ENCODE measurements around the gene GALC. TPM values are rescaled to one million over a fixed set of nuclear protein-coding genes. Genes with fewer than 3 reads are reported as not detected.

Gene GALC
- total RNA-seq, 2 donors from 2014 or later: 40.1 to 40.3 TPM

DNA sequence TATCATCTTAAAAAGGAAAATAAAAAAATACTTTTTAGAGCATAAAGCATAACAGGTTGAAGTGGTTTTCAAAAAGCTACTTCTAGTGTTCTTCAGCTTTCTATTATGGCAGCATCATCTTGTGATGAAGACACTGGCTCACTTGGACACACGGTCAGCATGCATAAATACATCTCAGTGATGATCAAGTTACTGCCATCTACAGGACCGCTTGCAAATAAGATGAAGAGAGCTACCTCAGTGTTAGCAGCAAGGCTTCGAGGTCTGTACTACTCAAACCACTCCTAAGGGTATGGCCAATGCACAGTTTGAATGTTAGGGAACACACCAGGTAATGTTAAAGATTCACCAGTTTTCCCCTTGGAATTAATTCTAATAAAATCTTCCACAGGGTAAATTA, 58.8 kb downstream of the GALC start:
- no peak for ATAC-seq (replicated peaks in 1 of 2)
- H3K4me3 Mint-ChIP-seq: no peak overlapping the region
- no peaks in the 10 kb centered on the region for H3K4me1 Mint-ChIP-seq (ENCODE audit: low read depth)
- no peak overlapping the region for H3K27ac Mint-ChIP-seq
- no peaks in the 10 kb centered on the region for H3K27me3 Mint-ChIP-seq (ENCODE audit: low read depth)
- H3K9me3 Mint-ChIP-seq: peaks cover 3 to 6% of the 10 kb centered on the region in 2 donors
- peaks cover 17 to 24% of the 10 kb centered on the region in 2 donors for H3K36me3 Mint-ChIP-seq (ENCODE audit: insufficient read depth in 2 of 2)
- DNase-seq: no peak

DNA sequence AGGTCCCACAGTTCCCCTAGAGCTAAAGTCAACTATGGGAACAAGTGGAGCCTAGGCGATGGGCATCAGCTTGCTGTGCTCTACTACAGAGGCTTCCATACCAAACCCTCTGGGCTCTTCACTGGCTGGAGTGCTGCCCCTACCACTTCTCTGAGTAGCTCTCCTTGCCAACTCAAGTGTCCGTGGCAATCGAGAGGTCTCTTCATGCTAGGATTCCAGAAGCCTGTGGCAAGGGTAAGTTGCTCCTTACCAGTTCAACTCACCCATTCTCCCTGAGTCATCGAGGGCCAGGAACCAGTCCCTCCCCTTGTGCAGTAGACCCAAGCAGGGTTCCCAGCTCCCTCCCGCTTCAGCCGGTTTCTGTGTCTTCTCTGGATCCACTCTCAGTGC, 76.1 kb downstream of the GALC start:
- ATAC-seq (replicated peaks in 1 of 2): no peak
- Mint-ChIP-seq H3K9me3 (peaks cover 12 to 16% of the 10 kb centered on the region in 2 donors), H3K27me3 (ENCODE audit: low read depth) (peaks cover 22% of the 10 kb centered on the region), H3K4me1 (ENCODE audit: low read depth) (no peaks in the 10 kb centered on the region), H3K36me3 (ENCODE audit: insufficient read depth in 2 of 2) (peaks cover 7 to 10% of the 10 kb centered on the region in 2 donors), H3K27ac (no peak overlapping the region), H3K4me3 (no peak overlapping the region)
- no peak for DNase-seq

DNA sequence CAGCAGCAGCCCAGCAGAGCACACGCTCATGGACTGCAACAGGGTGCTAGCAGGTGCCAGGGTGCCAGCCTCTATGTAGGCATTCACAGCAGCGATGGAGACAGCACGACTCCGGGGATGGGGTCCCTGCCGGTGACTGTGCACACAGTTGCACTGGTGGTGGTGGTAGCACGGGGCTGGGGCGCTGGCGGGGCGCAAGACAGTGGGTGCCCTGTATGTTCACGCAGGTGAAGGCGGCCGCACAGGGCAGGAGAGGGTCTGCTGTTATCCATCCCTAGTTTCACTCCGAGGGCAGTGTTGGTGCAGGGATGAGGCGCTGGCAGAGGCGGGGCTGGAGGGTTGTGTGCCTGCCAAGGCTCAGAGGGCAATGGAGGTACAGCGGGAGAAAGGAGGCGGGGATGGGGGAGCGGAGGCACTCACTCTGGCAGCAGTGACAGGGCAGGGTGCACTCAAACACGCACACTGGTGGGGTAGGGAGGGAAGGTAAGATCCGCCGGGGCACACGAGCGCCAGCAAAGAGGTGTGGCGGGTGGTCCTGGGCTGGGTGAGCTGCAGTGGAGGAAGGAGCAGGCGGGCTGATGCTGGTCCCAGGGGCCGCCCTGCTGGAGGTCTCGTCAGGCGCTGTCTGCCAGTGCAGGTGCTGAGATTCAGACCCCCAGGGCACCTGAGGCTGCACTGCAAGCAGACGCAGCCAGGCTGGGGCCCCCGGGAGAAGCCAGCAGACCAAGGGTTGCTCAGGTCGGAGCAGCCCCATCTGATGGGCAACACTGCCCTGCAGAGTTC, 76.7 kb downstream of the GALC start:
- DNase-seq (no peak), ATAC-seq (replicated peaks in 1 of 2) (no peak)
- peaks cover 22% of the 10 kb centered on the region for H3K27me3 Mint-ChIP-seq (ENCODE audit: low read depth)
- no peaks in the 10 kb centered on the region for H3K4me1 Mint-ChIP-seq (ENCODE audit: low read depth)
- H3K9me3 Mint-ChIP-seq: peaks cover 16 to 18% of the 10 kb centered on the region in 2 donors
- no peak overlapping the region for H3K27ac Mint-ChIP-seq
- H3K36me3 Mint-ChIP-seq (ENCODE audit: insufficient read depth in 2 of 2): peaks cover 7 to 10% of the 10 kb centered on the region in 2 donors
- no peak overlapping the region for H3K4me3 Mint-ChIP-seq

DNA sequence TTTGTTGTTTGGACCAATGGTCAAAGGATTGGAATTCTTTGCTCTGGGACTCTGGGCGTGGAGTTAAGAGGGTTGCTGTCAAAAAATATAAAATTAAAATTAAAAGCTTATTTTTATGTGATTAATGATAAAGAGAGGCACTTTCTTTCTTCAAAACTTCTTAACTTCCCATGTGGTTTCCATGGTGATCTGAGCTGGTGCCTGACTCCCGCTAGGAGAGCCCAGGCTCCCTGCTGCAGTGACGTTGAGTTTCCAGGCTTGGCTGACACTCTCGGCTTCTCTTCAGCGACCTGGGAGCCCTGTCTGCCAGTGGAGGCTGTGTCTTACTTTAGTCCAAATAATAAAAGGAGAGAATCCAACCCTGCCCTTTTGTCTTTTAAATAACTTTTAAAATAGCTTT, 84.4 kb downstream of the GALC start:
- ATAC-seq (replicated peaks in 1 of 2) (no peak), DNase-seq (no peak)
- H3K4me3 Mint-ChIP-seq: no peak overlapping the region
- H3K36me3 Mint-ChIP-seq (ENCODE audit: insufficient read depth in 2 of 2): peaks cover 0 to 2% of the 10 kb centered on the region in 2 donors
- H3K9me3 Mint-ChIP-seq: peaks cover 4 to 13% of the 10 kb centered on the region in 2 donors
- H3K4me1 Mint-ChIP-seq (ENCODE audit: low read depth): no peaks in the 10 kb centered on the region
- peaks cover 30% of the 10 kb centered on the region for H3K27me3 Mint-ChIP-seq (ENCODE audit: low read depth)
- H3K27ac Mint-ChIP-seq: no peak overlapping the region

DNA sequence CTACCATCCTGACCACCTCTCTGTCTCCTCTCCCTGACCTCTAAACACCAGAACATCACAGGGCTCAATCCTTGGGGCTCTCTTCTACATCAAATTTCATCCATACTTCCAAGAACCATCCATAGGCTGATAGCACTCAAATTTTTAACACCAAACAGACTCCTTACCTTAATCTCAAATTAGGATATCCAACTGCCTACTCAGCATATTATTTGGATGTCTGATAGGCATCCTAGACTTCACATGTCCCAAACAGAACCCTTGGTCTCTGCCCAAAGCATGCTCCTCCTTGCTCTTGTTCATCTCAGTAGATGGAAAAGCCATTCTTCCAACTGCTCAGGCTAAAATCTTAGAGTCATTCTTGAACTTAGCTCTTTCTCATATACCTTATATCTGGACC, 91.3 kb downstream of the GALC start:
- Mint-ChIP-seq H3K36me3 (ENCODE audit: insufficient read depth in 2 of 2) (no peaks in the 10 kb centered on the region), H3K27me3 (ENCODE audit: low read depth) (peaks cover 33% of the 10 kb centered on the region), H3K4me3 (no peak overlapping the region), H3K27ac (no peak overlapping the region), H3K9me3 (no peaks in the 10 kb centered on the region), H3K4me1 (ENCODE audit: low read depth) (no peaks in the 10 kb centered on the region)
- no peak for ATAC-seq (replicated peaks in 1 of 2)
- no peak for DNase-seq

DNA sequence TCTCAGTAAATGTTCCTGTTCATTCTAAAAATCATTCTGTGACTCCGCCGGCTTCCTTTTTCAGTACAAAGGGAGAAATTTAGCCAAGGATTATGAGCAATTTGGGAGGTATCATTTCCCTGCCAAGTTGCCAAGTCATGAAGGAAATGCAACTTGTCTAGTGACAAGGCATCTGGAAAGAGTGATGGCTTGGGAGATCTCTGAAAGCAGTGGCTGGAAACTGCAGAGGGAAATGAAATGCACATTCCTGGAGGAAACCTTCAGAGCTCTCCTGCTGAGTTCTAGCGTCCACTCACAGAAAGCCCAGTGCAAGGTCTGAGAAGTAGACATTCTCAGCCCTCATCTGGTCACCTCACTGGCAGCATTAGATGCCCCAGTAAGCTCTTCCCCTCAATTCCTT, 91.7 kb downstream of the GALC start:
- Mint-ChIP-seq H3K27me3 (ENCODE audit: low read depth) (peaks cover 36% of the 10 kb centered on the region), H3K4me1 (ENCODE audit: low read depth) (no peaks in the 10 kb centered on the region), H3K36me3 (ENCODE audit: insufficient read depth in 2 of 2) (no peaks in the 10 kb centered on the region), H3K9me3 (no peaks in the 10 kb centered on the region), H3K4me3 (no peak overlapping the region), H3K27ac (no peak overlapping the region)
- ATAC-seq (replicated peaks in 1 of 2) (no peak), DNase-seq (no peak)

DNA sequence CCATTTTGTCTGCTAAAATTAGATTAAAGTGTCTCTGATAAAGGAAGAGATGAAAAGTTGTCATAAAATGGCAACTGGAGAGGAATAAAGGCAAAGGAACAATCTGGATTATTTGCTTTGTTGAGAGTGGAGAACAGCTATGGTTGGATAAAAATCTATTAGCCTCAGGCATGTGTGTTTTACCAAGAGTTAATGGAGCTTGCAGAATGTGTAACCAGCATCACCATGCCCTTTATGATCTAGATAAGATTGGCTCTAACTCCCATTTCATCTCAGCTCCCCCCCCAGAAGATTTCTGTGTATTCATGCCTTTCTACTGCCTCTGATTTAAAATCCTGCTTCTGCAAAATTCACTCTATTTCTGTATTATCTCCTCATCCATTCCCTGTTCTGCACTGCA, 93.8 kb downstream of the GALC start:
- DNase-seq: no peak
- Mint-ChIP-seq H3K27me3 (ENCODE audit: low read depth) (peaks cover 30% of the 10 kb centered on the region), H3K27ac (no peak overlapping the region), H3K4me3 (no peak overlapping the region), H3K4me1 (ENCODE audit: low read depth) (no peaks in the 10 kb centered on the region), H3K36me3 (ENCODE audit: insufficient read depth in 2 of 2) (no peaks in the 10 kb centered on the region), H3K9me3 (no peaks in the 10 kb centered on the region)
- ATAC-seq (replicated peaks in 1 of 2): no peak

DNA sequence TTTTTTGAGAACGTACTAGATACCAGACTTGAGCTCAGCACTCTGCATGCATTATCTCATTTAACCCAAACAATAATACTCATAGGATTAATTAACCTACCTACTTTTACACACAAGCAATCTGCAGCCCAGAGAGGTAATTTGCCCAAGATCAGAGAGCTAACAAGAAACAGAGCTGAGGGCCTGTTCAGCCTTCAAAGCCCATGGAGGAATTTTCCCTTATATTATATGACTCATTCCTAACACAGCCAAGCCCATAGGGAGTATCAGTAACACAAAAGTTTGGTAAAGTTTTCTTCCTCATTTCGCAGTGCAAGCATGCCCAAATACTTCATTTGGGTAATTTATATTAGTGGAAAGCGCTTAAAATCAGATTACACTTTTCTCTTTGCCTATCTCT, 94.7 kb downstream of the GALC start:
- Mint-ChIP-seq H3K27me3 (ENCODE audit: low read depth) (peaks cover 22% of the 10 kb centered on the region), H3K9me3 (no peaks in the 10 kb centered on the region), H3K27ac (no peak overlapping the region), H3K4me3 (no peak overlapping the region), H3K4me1 (ENCODE audit: low read depth) (no peaks in the 10 kb centered on the region), H3K36me3 (ENCODE audit: insufficient read depth in 2 of 2) (no peaks in the 10 kb centered on the region)
- DNase-seq (no peak), ATAC-seq (replicated peaks in 1 of 2) (no peak)

DNA sequence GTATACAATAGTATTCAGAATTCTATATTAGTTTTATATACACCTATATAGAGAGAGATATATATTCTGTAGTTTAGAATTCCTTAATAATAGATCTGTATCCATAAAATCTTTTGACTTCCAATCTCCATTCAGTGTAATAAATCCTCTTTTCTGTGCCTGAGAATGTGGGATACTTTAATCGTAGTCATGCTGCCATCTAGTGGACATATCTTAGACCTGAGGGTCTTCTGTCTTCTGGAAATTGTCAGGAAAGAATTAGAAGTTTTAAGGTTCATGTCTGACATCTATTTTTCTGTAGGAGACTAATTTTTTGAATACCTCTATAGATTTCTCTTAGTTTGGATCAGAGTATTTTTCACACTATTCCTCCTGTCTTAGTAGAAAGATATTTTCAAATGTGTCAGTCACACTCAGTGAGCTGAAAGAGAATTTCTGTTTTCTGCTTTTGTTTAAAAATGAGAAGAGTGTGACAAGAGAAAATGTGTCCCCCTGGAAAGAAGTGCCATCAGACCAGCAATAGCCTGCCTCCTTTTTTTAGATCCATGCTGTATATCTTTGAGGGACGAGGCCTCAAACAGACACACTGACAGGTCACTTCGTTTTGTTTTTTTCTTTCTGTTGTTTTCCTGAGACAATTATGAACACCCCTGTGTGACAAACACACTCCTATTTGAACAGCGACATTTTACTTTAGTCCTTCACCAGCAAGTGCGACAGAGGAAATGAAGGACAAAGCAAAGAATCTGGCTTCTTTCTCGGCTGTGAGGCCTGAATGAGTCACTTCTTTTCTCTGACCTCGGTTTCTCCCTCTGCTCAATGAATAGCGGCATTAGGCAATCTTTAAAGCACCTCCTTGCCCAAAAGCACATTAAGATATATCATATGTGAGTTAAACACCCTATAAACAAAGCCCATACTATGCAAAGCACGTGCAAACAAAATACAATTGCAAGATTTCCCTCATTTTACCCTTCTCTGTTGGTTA, 96.3 kb downstream of the GALC start:
- ATAC-seq (replicated peaks in 1 of 2) (peak; percentile 38 to 40), DNase-seq (peak in 1 of 2 donors; percentile 3)
- Mint-ChIP-seq H3K9me3 (no peaks in the 10 kb centered on the region), H3K27ac (no peak overlapping the region), H3K4me3 (no peak overlapping the region), H3K4me1 (ENCODE audit: low read depth) (no peaks in the 10 kb centered on the region), H3K36me3 (ENCODE audit: insufficient read depth in 2 of 2) (no peaks in the 10 kb centered on the region), H3K27me3 (ENCODE audit: low read depth) (peaks cover 22% of the 10 kb centered on the region)

DNA sequence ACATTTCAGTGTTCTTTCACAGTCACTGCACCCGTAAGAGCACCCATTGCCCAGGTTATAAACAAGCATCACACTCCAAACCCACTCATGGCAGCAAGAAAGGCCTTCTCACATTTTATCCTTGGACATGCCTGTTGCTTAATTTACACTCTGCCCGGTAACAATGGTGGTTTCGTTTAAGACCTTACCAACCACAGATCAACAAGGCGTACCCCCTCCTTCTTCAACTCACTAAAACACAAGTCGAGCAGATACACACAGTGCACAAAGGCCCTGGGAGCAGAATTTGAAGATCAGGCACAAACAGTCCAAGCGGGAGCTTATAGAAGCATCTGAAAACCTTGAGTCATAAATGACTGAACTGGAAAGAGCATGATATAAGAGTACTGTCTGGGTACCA, 98.1 kb downstream of the GALC start:
- DNase-seq: no peak
- no peak for ATAC-seq (replicated peaks in 1 of 2)
- peaks cover 22% of the 10 kb centered on the region for H3K27me3 Mint-ChIP-seq (ENCODE audit: low read depth)
- H3K27ac Mint-ChIP-seq: no peak overlapping the region
- H3K36me3 Mint-ChIP-seq (ENCODE audit: insufficient read depth in 2 of 2): no peaks in the 10 kb centered on the region
- H3K4me3 Mint-ChIP-seq: no peak overlapping the region
- no peaks in the 10 kb centered on the region for H3K4me1 Mint-ChIP-seq (ENCODE audit: low read depth)
- no peaks in the 10 kb centered on the region for H3K9me3 Mint-ChIP-seq

DNA sequence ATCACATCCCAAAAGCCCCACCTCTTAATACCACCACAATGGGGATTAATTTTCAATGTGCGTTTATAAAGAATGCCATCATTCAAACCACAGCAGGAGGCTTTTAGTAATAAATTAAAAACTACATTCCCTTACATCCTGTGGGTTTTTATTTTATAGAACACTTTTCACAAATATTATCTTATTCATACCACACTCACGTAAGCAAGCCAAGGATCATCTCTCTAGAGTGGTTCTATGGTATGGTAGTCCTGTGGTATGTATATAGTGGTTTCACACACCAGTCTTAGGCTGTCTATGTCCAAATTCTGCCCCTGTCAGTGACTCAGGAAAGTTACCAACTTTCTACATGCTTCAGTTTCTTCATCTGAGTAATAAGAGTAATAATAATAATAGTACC, 100.2 kb downstream of the GALC start:
- Mint-ChIP-seq H3K36me3 (ENCODE audit: insufficient read depth in 2 of 2) (no peaks in the 10 kb centered on the region), H3K4me1 (ENCODE audit: low read depth) (no peaks in the 10 kb centered on the region), H3K27ac (no peak overlapping the region), H3K27me3 (ENCODE audit: low read depth) (peaks cover 23% of the 10 kb centered on the region), H3K9me3 (no peaks in the 10 kb centered on the region), H3K4me3 (no peak overlapping the region)
- no peak for DNase-seq
- no peak for ATAC-seq (replicated peaks in 1 of 2)

DNA sequence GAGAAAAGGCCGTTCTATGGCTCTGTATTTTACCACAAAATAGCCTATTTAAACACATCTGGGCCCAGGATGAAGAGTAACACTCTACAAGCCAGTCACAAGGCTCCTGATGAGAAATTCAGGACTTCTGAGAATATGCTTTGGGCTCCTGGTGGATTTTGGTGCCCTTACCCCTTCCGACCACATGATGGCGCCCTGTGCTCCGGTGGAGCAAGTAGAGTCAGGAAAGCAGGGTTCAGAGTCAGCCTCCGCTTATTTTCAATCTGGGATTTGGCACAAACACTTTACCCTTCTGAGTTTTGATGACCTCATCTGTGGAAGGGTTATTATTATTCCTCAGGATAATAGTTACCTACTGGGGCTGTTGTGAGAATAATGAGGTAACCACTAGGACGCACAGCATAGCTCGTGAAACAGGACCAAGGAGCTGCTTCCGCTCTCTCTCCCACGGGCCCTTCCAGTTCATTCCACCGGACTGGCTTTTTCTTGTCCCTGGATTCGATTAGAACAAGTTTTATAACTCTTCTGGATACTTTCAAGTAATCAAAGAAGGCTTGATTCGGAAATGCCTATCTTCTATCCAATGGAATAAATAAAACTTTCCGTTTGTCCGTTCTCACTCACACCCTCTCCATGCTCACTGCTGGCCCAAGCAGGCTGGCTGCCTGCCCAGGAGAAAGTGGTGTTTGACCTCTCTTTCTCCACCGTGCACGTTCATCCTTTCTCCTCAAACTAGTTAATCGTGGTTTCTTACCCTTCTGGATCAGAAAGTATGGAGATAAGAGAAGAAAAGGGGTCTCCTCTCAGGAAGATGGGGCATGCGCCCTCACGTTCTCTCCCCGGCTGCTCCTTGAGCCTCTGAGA, 104.6 kb downstream of the GALC start:
- Mint-ChIP-seq H3K4me1 (ENCODE audit: low read depth) (no peaks in the 10 kb centered on the region), H3K27ac (no peak overlapping the region), H3K4me3 (no peak overlapping the region), H3K9me3 (no peaks in the 10 kb centered on the region), H3K36me3 (ENCODE audit: insufficient read depth in 2 of 2) (no peaks in the 10 kb centered on the region), H3K27me3 (ENCODE audit: low read depth) (peaks cover 15% of the 10 kb centered on the region)
- ATAC-seq (replicated peaks in 1 of 2) (no peak), DNase-seq (peak; percentile 25 to 42)

DNA sequence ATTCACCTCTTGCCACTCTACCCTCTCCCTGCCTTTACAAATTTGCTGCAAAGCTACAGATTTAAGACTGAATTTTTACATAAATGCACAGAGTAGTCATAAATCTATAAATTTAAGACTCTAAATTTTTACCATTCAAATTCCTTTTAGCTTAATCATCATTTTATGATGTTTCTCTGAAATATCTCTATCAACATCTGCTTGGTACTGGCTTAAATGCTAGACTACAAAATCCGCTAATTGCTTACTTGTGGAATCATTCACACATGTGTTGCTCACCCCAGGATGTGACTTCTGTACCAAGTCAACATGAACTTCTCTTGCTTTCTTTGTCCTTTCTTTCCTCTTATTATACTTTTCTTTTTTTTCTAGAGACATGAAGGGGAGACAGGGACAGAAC, 109.2 kb downstream of the GALC start:
- H3K9me3 Mint-ChIP-seq: no peaks in the 10 kb centered on the region
- H3K4me3 Mint-ChIP-seq: no peak overlapping the region
- H3K27ac Mint-ChIP-seq: no peak overlapping the region
- H3K36me3 Mint-ChIP-seq (ENCODE audit: insufficient read depth in 2 of 2): no peaks in the 10 kb centered on the region
- no peak for DNase-seq
- ATAC-seq (replicated peaks in 1 of 2): no peak
- no peaks in the 10 kb centered on the region for H3K4me1 Mint-ChIP-seq (ENCODE audit: low read depth)
- peaks cover 38% of the 10 kb centered on the region for H3K27me3 Mint-ChIP-seq (ENCODE audit: low read depth)

Measured in activated T-cell treated with anti-CD3 and anti-CD28 coated beads, Interleukin-2, amount 50 U/mL, for 72 hours (primary cell).